ENCODE measurements around the gene SLC25A40.

Gene SLC25A40

DNA sequence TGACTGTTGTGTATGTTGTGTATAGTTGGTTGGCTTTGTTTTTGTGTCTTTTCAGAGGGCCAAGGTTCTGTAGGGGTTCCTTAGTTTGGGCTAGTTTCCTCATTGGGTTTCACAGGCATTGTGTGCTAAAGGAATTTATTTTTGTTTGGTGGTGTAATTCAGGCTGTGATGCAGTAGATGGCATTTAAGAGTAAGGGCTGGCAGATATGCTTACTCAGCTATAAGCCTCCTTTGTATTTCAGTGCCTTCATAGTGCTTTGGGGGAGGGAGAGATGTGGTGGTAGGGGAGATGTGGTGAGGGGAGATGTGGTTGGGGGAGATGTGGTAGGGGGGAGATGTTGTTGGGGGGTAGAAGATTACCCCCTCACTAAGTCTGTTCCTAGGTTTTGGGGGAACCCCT is 91.7 kb downstream of the SLC25A40 start:
- DNase-seq (ENCODE audit: low read depth in 3 of 3) = no peak
